ENCODE measurements around the gene ROBO1. TPM values are rescaled to one million over a fixed set of nuclear protein-coding genes. Genes with fewer than 3 reads are reported as not detected.

The ROBO1 gene
- total RNA-seq, 1 donor from 2014 or later = 3.1 TPM

GRCh38 chr3:79392479-79392878, 375.3 kb downstream of the ROBO1 start:
- intact Hi-C loops (cut with micrococcal nuclease) = no loop called here
- ChIA-PET CTCF (no interaction called here), POLR2A (no interaction called here)
- Mint-ChIP-seq H3K4me1 (no peaks in the 10 kb centered on the region), H3K36me3 (ENCODE audit: low read depth) (no peaks in the 10 kb centered on the region), H3K4me3 (no peak overlapping the region), H3K9me3 (peaks cover 8% of the 10 kb centered on the region), H3K27ac (no peak overlapping the region), H3K27me3 (no peaks in the 10 kb centered on the region)
- TF ChIP-seq, protein P1, sequence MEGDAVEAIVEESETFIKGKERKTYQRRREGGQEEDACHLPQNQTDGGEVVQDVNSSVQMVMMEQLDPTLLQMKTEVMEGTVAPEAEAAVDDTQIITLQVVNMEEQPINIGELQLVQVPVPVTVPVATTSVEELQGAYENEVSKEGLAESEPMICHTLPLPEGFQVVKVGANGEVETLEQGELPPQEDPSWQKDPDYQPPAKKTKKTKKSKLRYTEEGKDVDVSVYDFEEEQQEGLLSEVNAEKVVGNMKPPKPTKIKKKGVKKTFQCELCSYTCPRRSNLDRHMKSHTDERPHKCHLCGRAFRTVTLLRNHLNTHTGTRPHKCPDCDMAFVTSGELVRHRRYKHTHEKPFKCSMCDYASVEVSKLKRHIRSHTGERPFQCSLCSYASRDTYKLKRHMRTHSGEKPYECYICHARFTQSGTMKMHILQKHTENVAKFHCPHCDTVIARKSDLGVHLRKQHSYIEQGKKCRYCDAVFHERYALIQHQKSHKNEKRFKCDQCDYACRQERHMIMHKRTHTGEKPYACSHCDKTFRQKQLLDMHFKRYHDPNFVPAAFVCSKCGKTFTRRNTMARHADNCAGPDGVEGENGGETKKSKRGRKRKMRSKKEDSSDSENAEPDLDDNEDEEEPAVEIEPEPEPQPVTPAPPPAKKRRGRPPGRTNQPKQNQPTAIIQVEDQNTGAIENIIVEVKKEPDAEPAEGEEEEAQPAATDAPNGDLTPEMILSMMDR (IDR thresholded peaks at IDR 0.05) = no peak
- no peak for ATAC-seq (ENCODE audit: low read depth)
- no peak for DNase-seq

- no peaks in the 10 kb centered on the region for H3K4me1 Mint-ChIP-seq
- H3K4me3 Mint-ChIP-seq = no peak overlapping the region
- POLR2A ChIA-PET = no interaction called here
- H3K9me3 Mint-ChIP-seq = peaks cover 8% of the 10 kb centered on the region
- ATAC-seq (ENCODE audit: low read depth) = no peak
- TF ChIP-seq, protein P1 (IDR thresholded peaks at IDR 0.05) = no peak
- no peak overlapping the region for H3K27ac Mint-ChIP-seq
- no peaks in the 10 kb centered on the region for H3K36me3 Mint-ChIP-seq (ENCODE audit: low read depth)
- DNase-seq = no peak
- intact Hi-C loops (cut with micrococcal nuclease) = no loop called here
- no peaks in the 10 kb centered on the region for H3K27me3 Mint-ChIP-seq
- CTCF ChIA-PET = no interaction called here
Measured at GRCh38 chr3:79390352-79390751, 377.4 kb downstream of the ROBO1 start.

DNA sequence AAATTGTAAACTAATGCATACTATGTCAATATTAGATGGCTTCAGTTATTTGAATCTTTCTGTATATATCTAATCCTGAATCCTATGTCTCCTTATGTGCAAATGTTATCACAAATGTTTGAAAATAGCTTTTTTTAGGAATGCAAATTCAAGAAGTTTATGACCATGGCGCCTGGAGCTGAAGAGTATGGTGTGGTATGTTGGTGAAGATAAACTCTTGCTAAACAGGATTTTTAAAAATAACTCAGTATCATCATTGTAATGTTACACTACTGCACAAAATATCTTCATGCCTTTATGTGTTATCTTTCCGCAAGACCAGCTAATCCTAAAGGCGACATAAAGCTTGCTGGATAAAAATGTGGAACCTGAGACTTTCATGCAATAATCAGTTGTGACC, 382.6 kb downstream of the ROBO1 start:
- Mint-ChIP-seq H3K9me3 (peaks cover 4% of the 10 kb centered on the region), H3K4me1 (no peaks in the 10 kb centered on the region), H3K36me3 (ENCODE audit: low read depth) (no peaks in the 10 kb centered on the region), H3K27ac (no peak overlapping the region), H3K27me3 (no peaks in the 10 kb centered on the region), H3K4me3 (no peak overlapping the region)
- ATAC-seq (ENCODE audit: low read depth) (no peak), DNase-seq (no peak)
- TF ChIP-seq, protein P1 (IDR thresholded peaks at IDR 0.05) = no peak
- intact Hi-C loops (cut with micrococcal nuclease) = no loop called here
- POLR2A ChIA-PET = no interaction called here
- CTCF ChIA-PET = no interaction called here

DNA sequence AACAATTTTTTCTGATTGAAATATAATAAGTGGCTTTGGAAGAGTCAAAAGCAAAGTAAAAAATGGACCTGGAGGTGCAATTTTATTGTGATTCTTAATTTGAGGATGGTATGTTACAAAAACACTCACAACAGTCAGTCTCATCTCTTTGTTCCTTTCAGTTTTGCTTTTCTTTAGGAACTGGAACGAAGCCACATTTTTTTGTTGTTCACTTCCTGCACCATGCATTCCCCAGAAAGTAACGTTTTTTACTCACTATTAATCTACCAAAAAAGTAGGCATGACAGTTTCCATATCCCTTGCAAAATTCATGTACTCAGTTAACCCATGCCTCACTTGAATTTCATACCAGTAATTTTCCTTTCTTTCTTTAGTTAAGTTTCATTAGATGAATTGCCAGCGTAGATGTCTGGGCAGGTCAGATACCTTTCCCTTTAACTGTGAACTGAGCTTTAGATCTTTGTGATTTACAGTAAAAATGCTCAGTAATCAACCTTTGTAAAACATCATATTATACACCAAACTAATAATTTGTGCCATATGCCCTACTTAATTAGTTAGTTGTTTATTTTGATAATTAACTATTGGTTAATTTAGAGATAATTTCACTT, 384.3 kb downstream of the ROBO1 start:
- Mint-ChIP-seq H3K4me3 (no peak overlapping the region), H3K9me3 (peaks cover 5% of the 10 kb centered on the region), H3K36me3 (ENCODE audit: low read depth) (no peaks in the 10 kb centered on the region), H3K27me3 (no peaks in the 10 kb centered on the region), H3K27ac (no peak overlapping the region), H3K4me1 (no peaks in the 10 kb centered on the region)
- intact Hi-C loops (cut with micrococcal nuclease) = no loop called here
- TF ChIP-seq, protein P1 (IDR thresholded peaks at IDR 0.05) = no peak
- ATAC-seq (ENCODE audit: low read depth) (no peak), DNase-seq (no peak)
- CTCF ChIA-PET = no interaction called here
- POLR2A ChIA-PET = no interaction called here

- intact Hi-C loops (cut with micrococcal nuclease) = no loop called here
- no peaks in the 10 kb centered on the region for H3K36me3 Mint-ChIP-seq (ENCODE audit: low read depth)
- H3K27ac Mint-ChIP-seq = no peak overlapping the region
- peaks cover 9% of the 10 kb centered on the region for H3K9me3 Mint-ChIP-seq
- H3K27me3 Mint-ChIP-seq = no peaks in the 10 kb centered on the region
- DNase-seq = no peak
- ChIA-PET CTCF (no interaction called here), POLR2A (no interaction called here)
- no peak for ATAC-seq (ENCODE audit: low read depth)
- TF ChIP-seq, protein P1 (IDR thresholded peaks at IDR 0.05) = no peak
- H3K4me3 Mint-ChIP-seq = no peak overlapping the region
- no peaks in the 10 kb centered on the region for H3K4me1 Mint-ChIP-seq
Measured at GRCh38 chr3:79380581-79380980, 387.2 kb downstream of the ROBO1 start.

All from activated B cell treated with CpG ODN at 0.5 μM for 24 hours (primary cell).